ENCODE measurements around the gene ITPA.
A peak's percentile ranks its signal among the peaks of the same experiment; 100 is the strongest.
"Not testable (repeated sequence)": the region's sequence is repeated elsewhere in the genome, so short reads cannot be mapped to it uniquely, and the experiment has no call there.

Gene ITPA

GRCh38 chr20:3208786-3209256 lies 477 bp upstream of the ITPA start:
- H3K4me3 ChIP-seq (ENCODE audit: low read depth, low read length): peak overlapping the region; percentile 71
- no peak for TF ChIP-seq CTCF (IDR thresholded peaks at IDR 0.05; ENCODE audit: borderline replicate concordance, insufficient read depth, low read depth, low read length)

GRCh38 chr20:3209946-3210317 lies 634 bp downstream of the ITPA start:
- H3K4me3 ChIP-seq (ENCODE audit: low read depth, low read length): peak overlapping the region; percentile 71
- no peak for TF ChIP-seq CTCF (IDR thresholded peaks at IDR 0.05; ENCODE audit: borderline replicate concordance, insufficient read depth, low read depth, low read length)

GRCh38 chr20:3210346-3210745 lies 1.0 kb downstream of the ITPA start:
- no peak for TF ChIP-seq CTCF (IDR thresholded peaks at IDR 0.05; ENCODE audit: borderline replicate concordance, insufficient read depth, low read depth, low read length)

GRCh38 chr20:3213226-3213625 lies 3.9 kb downstream of the ITPA start:
- no peak overlapping the region for H3K4me3 ChIP-seq (ENCODE audit: low read depth, low read length)
- TF ChIP-seq CTCF (IDR thresholded peaks at IDR 0.05; ENCODE audit: borderline replicate concordance, insufficient read depth, low read depth, low read length): no peak

More at GRCh38 chr20:3210346-3210745, 1.0 kb downstream of the ITPA start:
- peak overlapping the region; percentile 71 for H3K4me3 ChIP-seq (ENCODE audit: low read depth, low read length)

- H3K4me3 ChIP-seq (ENCODE audit: low read depth, low read length): not testable (repeated sequence)
These were observed 6.1 kb downstream of the ITPA start for GRCh38 chr20:3215359-3215917.

GRCh38 chr20:3218307-3218988 lies 9.2 kb downstream of the ITPA start:
- TF ChIP-seq CTCF (IDR thresholded peaks at IDR 0.05; ENCODE audit: borderline replicate concordance, insufficient read depth, low read depth, low read length): peak; percentile 94

GRCh38 chr20:3221398-3222226 lies 12.3 kb downstream of the ITPA start:
- no peak overlapping the region for H3K4me3 ChIP-seq (ENCODE audit: low read depth, low read length)
- no peak for TF ChIP-seq CTCF (IDR thresholded peaks at IDR 0.05; ENCODE audit: borderline replicate concordance, insufficient read depth, low read depth, low read length)

More at GRCh38 chr20:3218307-3218988, 9.2 kb downstream of the ITPA start:
- H3K4me3 ChIP-seq (ENCODE audit: low read depth, low read length): no peak overlapping the region
